Epithelial cell of proximal tubule (primary cell): Measurements from ENCODE around the gene KREMEN2. TPM values are rescaled to one million over a fixed set of nuclear protein-coding genes. Genes with fewer than 3 reads are reported as not detected.
A peak's percentile ranks its signal among the peaks of the same experiment; 100 is the strongest.

Source experiments
- DNase-seq: peaks from one replicate; pipeline ENCODE4 v3.0.0-alpha.2; 2011; ENCODE audit warnings: low read depth
- H3K4me3 ChIP-seq: 2 replicates; pipeline ENCODE4 v1.5.1; 2011; ENCODE audit warnings: low read depth, mild to moderate bottlenecking, low read length
- CTCF ChIP-seq: conservative IDR thresholded peaks from 2 replicates; pipeline ENCODE4 v1.5.1; 2012; ENCODE audit warnings: low read depth, mild to moderate bottlenecking, low read length
- total RNA-seq: library from RNA; depleted of rRNA; stranded (reverse); fragments of >200 nt; gene quantifications from 2 replicates; pipeline ENCODE4 v1.2.3, GENCODE V29; 2015

The KREMEN2 gene
- total RNA-seq, 1 donor from 2014 or later: 4.2 TPM

- H3K4me3 ChIP-seq: peak overlapping the region; percentile 82
- peak; percentile 54 for TF ChIP-seq CTCF
- DNase-seq: no peak
Observed at GRCh38 chr16:2969545-2970521, 5.8 kb downstream of the KREMEN2 start.

- no peak for DNase-seq
- TF ChIP-seq CTCF: no peak
- peak overlapping the region; percentile 82 for H3K4me3 ChIP-seq
Observed at GRCh38 chr16:2970563-2970962, 6.5 kb downstream of the KREMEN2 start.

GRCh38 chr16:2971134-2971984, 7.3 kb downstream of the KREMEN2 start:
- no peak for DNase-seq
- TF ChIP-seq CTCF: no peak
- H3K4me3 ChIP-seq: no peak overlapping the region

- no peak for TF ChIP-seq CTCF
- DNase-seq: no peak
- no peak overlapping the region for H3K4me3 ChIP-seq
Observed at GRCh38 chr16:2971985-2972784, 8.1 kb downstream of the KREMEN2 start.

- no peak for DNase-seq
- H3K4me3 ChIP-seq: no peak overlapping the region
- TF ChIP-seq CTCF: no peak
Observed at GRCh38 chr16:2973093-2973492, 9.0 kb downstream of the KREMEN2 start.

- no peak for DNase-seq
- TF ChIP-seq CTCF: no peak
- no peak overlapping the region for H3K4me3 ChIP-seq
Observed at GRCh38 chr16:2973605-2974318, 9.7 kb downstream of the KREMEN2 start.
